Tongue (tissue), 2 donors: ENCODE results near the gene SYNGAP1. TPM values are rescaled to one million over a fixed set of nuclear protein-coding genes. Genes with fewer than 3 reads are reported as not detected.
"Not testable (repeated sequence)": the region's sequence is repeated elsewhere in the genome, so short reads cannot be mapped to it uniquely, and the experiment has no call there.

ENCODE experiments used
- DNase-seq: peaks from one replicate; pipeline ENCODE4 v3.0.0-alpha.2; 2015
- total RNA-seq: library from RNA; depleted of rRNA; stranded (reverse); fragments of >200 nt; gene quantifications from one replicate; pipeline ENCODE4 v1.2.3, GENCODE V29; 2014

The SYNGAP1 gene
- total RNA-seq, result 6.2 TPM

- peak; percentile 80 for DNase-seq
Measured at GRCh38 chr6:33419580-33420490, at the start of gene SYNGAP1. SYNGAP1 (plus strand) TSS chr6:33420065; CDS start chr6:33420265, 200 bp downstream.

GRCh38 chr6:33371901-33372300 lies 48.0 kb upstream of the SYNGAP1 start:
- not testable (repeated sequence) for DNase-seq

GRCh38 chr6:33372526-33373123 lies 47.2 kb upstream of the SYNGAP1 start:
- DNase-seq, result no peak

GRCh38 chr6:33373960-33374910 lies 45.6 kb upstream of the SYNGAP1 start:
- no peak for DNase-seq

GRCh38 chr6:33375143-33375671 lies 44.7 kb upstream of the SYNGAP1 start:
- DNase-seq, result peak; percentile 93

GRCh38 chr6:33377171-33377570 lies 42.7 kb upstream of the SYNGAP1 start:
- no peak for DNase-seq

- not testable (repeated sequence) for DNase-seq
Measured at GRCh38 chr6:33379184-33379583, 40.7 kb upstream of the SYNGAP1 start.

- no peak for DNase-seq
Measured at GRCh38 chr6:33380272-33380981, 39.4 kb upstream of the SYNGAP1 start.

- DNase-seq, result no peak
Measured at GRCh38 chr6:33383427-33384185, 36.3 kb upstream of the SYNGAP1 start.

GRCh38 chr6:33384581-33385020 lies 35.3 kb upstream of the SYNGAP1 start:
- DNase-seq, result no peak

- DNase-seq, result no peak
Measured at GRCh38 chr6:33390173-33390572, 29.7 kb upstream of the SYNGAP1 start.

- no peak for DNase-seq
Measured at GRCh38 chr6:33390767-33391277, 29.0 kb upstream of the SYNGAP1 start.

- peak; percentile 100 for DNase-seq
Measured at GRCh38 chr6:33391278-33391921, 28.5 kb upstream of the SYNGAP1 start, which contains the start of gene KIFC1. KIFC1 (plus strand) TSS chr6:33391823; CDS start chr6:33391986, 163 bp downstream.

- peak; percentile 38 for DNase-seq
Measured at GRCh38 chr6:33391922-33392594, 27.8 kb upstream of the SYNGAP1 start.

GRCh38 chr6:33392595-33392948 lies 27.3 kb upstream of the SYNGAP1 start:
- DNase-seq, result peak; percentile 24

- DNase-seq, result no peak
Measured at GRCh38 chr6:33392979-33393378, 26.9 kb upstream of the SYNGAP1 start.

- no peak for DNase-seq
Measured at GRCh38 chr6:33397541-33397940, 22.3 kb upstream of the SYNGAP1 start.

GRCh38 chr6:33398601-33399000 lies 21.3 kb upstream of the SYNGAP1 start:
- DNase-seq, result not testable (repeated sequence)

- not testable (repeated sequence) for DNase-seq
Measured at GRCh38 chr6:33399881-33400280, 20.0 kb upstream of the SYNGAP1 start.
